ENCODE data around the gene NTF3. TPM values are rescaled to one million over a fixed set of nuclear protein-coding genes. Genes with fewer than 3 reads are reported as not detected.

The NTF3 gene
- polyA plus RNA-seq, 1 of the 3 experiments (the other 2 are of a cell fraction): not detected

DNA sequence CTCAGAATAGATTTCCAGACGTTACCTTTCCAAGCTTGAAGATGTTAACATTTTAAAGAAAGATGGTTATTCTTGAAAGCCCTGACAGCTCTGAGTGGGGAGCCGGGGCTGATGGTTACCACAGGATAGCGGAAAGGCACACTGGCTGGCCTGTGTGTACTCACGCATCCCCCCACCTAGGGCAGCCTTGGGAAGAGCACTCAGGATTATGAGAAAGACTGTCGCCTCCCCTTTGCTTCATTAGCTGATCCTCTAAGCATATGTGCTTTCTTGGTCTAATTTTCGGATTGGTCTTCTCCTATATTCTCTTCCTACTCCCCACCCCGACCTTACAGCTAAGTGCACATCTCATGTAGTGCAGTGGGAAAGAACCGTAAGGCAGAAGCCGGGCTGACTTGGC, 20.7 kb downstream of the NTF3 start:
- H3K9me2 ChIP-seq: no peaks in the 10 kb centered on the region
- no peaks in the 10 kb centered on the region for H3K9me3 ChIP-seq
- no peak overlapping the region for H3K9ac ChIP-seq
- H3F3A ChIP-seq (replicated peaks; ENCODE audit: insufficient read depth): no peaks in the 10 kb centered on the region
- H3K36me3 ChIP-seq (replicated peaks in 1 of 2; ENCODE audit: control insufficient read depth in 1 of 2, insufficient read depth in 2 of 2, low read length in 1 of 2): no peaks in the 10 kb centered on the region
- H4K20me1 ChIP-seq (ENCODE audit: insufficient read depth): no peaks in the 10 kb centered on the region
- DNase-seq: no peak
- H3K27me3 ChIP-seq (ENCODE audit: insufficient read depth): peaks cover 69% of the 10 kb centered on the region
- no peak overlapping the region for H3K27ac ChIP-seq (ENCODE audit: low read depth in 2 of 2, low read length in 1 of 2)
- ChIA-PET POLR2A (no interaction called here), CTCF (interaction anchor here (1.8 to 2.6 kb wide), 2 partner anchors 9 to 10 kb away, joined by 6 to 8 read pairs; no protein-coding TSS in a partner anchor)
- no peak overlapping the region for H2AFZ ChIP-seq (ENCODE audit: low read depth)
- TF ChIP-seq SMC3 (IDR thresholded peaks at IDR 0.05; ENCODE audit: low read depth, low read length) (no peak), RCOR1 (IDR thresholded peaks at IDR 0.05; ENCODE audit: low read length) (no peak), FOSL2 (IDR thresholded peaks at IDR 0.05; ENCODE audit: borderline replicate concordance, low read depth) (no peak), MXI1 (IDR thresholded peaks at IDR 0.05; ENCODE audit: low read depth, low read length) (no peak), TAF1 (IDR thresholded peaks at IDR 0.05; ENCODE audit: borderline replicate concordance, low read depth, low read length) (no peak), SIN3A (IDR thresholded peaks at IDR 0.05; ENCODE audit: borderline replicate concordance, low read depth, low read length) (no peak), ELF1 (IDR thresholded peaks at IDR 0.05) (no peak)
- TF ChIP-seq, protein P1, sequence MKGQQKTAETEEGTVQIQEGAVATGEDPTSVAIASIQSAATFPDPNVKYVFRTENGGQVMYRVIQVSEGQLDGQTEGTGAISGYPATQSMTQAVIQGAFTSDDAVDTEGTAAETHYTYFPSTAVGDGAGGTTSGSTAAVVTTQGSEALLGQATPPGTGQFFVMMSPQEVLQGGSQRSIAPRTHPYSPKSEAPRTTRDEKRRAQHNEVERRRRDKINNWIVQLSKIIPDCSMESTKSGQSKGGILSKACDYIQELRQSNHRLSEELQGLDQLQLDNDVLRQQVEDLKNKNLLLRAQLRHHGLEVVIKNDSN (IDR thresholded peaks at IDR 0.05; ENCODE audit: borderline replicate concordance, low read depth): no peak
- H3K4me2 ChIP-seq: no peak overlapping the region
- 14% methylated on average over 9 of the region's 9 CpGs for WGBS (ENCODE audit: low lambda C conversion rate)
- no peak overlapping the region for H3K4me3 ChIP-seq (ENCODE audit: low read depth in 2 of 2, low read length in 1 of 2)
- H3K4me1 ChIP-seq (ENCODE audit: control insufficient read depth in 1 of 2, insufficient read depth in 2 of 2, low read depth in 1 of 2, low read length in 1 of 2): peaks cover 0 to 10% of the 10 kb centered on the region in 2 experiments; a peak in 2 of 4 replicates
- H3K79me2 ChIP-seq (ENCODE audit: insufficient read depth): no peaks in the 10 kb centered on the region

DNA sequence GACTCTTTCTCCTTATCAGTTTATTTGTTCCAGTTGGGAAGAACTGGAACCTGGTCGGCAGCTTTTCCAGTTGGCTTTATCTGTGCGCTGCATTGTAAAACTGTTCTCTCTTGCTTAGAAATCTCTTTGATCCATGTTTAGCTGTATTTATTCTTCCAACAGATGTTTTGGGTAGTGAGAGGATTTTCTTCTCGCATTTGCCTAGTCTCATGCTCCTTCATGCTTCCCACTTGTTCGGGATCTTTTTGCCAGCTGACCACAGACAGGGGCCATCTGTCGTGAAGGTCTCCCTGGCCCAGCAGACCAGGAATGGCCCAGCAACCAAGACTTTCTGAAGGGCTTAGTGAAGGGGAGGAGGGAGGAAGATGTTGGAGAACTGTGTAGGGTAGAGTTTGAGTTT, 21.6 kb downstream of the NTF3 start:
- TF ChIP-seq FOXM1 (IDR thresholded peaks at IDR 0.05; ENCODE audit: low read depth) (no peak), MXI1 (IDR thresholded peaks at IDR 0.05; ENCODE audit: low read depth, low read length) (no peak), JUND (IDR thresholded peaks at IDR 0.05) (no peak), RXRA (IDR thresholded peaks at IDR 0.05; ENCODE audit: borderline replicate concordance, low read depth) (no peak), NRF1 (IDR thresholded peaks at IDR 0.05; ENCODE audit: low read depth, low read length) (no peak), GATA2 (CRISPR knock-in tag; IDR thresholded peaks at IDR 0.05) (no peak), RCOR1 (IDR thresholded peaks at IDR 0.05; ENCODE audit: low read length) (no peak), RAD21 (IDR thresholded peaks at IDR 0.05; ENCODE audit: low read length) (no peak), NFIC (IDR thresholded peaks at IDR 0.05; ENCODE audit: borderline replicate concordance) (no peak), YY1 (IDR thresholded peaks at IDR 0.05; ENCODE audit: low read depth) (no peak), EP300 (IDR thresholded peaks at IDR 0.05; ENCODE audit: borderline replicate concordance in 1 of 2, low read depth in 1 of 2, low read length in 1 of 2) (no peak), EZH2phosphoT487 (IDR thresholded peaks at IDR 0.05; ENCODE audit: borderline replicate concordance, low read depth) (no peak)
- TF ChIP-seq, protein P2, sequence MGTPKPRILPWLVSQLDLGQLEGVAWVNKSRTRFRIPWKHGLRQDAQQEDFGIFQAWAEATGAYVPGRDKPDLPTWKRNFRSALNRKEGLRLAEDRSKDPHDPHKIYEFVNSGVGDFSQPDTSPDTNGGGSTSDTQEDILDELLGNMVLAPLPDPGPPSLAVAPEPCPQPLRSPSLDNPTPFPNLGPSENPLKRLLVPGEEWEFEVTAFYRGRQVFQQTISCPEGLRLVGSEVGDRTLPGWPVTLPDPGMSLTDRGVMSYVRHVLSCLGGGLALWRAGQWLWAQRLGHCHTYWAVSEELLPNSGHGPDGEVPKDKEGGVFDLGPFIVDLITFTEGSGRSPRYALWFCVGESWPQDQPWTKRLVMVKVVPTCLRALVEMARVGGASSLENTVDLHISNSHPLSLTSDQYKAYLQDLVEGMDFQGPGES (IDR thresholded peaks at IDR 0.05; ENCODE audit: low read depth, low read length): no peak
- TF ChIP-seq, protein P3, sequence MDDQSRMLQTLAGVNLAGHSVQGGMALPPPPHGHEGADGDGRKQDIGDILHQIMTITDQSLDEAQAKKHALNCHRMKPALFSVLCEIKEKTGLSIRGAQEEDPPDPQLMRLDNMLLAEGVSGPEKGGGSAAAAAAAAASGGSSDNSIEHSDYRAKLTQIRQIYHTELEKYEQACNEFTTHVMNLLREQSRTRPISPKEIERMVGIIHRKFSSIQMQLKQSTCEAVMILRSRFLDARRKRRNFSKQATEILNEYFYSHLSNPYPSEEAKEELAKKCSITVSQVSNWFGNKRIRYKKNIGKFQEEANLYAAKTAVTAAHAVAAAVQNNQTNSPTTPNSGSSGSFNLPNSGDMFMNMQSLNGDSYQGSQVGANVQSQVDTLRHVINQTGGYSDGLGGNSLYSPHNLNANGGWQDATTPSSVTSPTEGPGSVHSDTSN (IDR thresholded peaks at IDR 0.05): no peak
- Histone ChIP-seq H3K4me1 (ENCODE audit: control insufficient read depth in 1 of 2, insufficient read depth in 2 of 2, low read depth in 1 of 2, low read length in 1 of 2) (peaks cover 0 to 10% of the 10 kb centered on the region in 2 experiments; a peak in 2 of 4 replicates), H3K4me2 (no peak overlapping the region), H3K79me2 (ENCODE audit: insufficient read depth) (no peaks in the 10 kb centered on the region), H4K20me1 (ENCODE audit: insufficient read depth) (no peaks in the 10 kb centered on the region), H3K4me3 (ENCODE audit: low read depth in 2 of 2, low read length in 1 of 2) (no peak overlapping the region), H3K9ac (no peak overlapping the region), H3K27ac (ENCODE audit: low read depth in 2 of 2, low read length in 1 of 2) (no peak overlapping the region), H3K9me3 (no peaks in the 10 kb centered on the region), H3F3A (replicated peaks; ENCODE audit: insufficient read depth) (no peaks in the 10 kb centered on the region), H3K36me3 (replicated peaks in 1 of 2; ENCODE audit: control insufficient read depth in 1 of 2, insufficient read depth in 2 of 2, low read length in 1 of 2) (no peaks in the 10 kb centered on the region), H3K9me2 (no peaks in the 10 kb centered on the region), H2AFZ (ENCODE audit: low read depth) (no peak overlapping the region), H3K27me3 (ENCODE audit: insufficient read depth) (peaks cover 60% of the 10 kb centered on the region)
- WGBS (ENCODE audit: low lambda C conversion rate): 3% methylated on average over 5 of the region's 5 CpGs
- no peak for DNase-seq
- POLR2A ChIA-PET: no interaction called here
- CTCF ChIA-PET: interaction anchor here (1.8 to 2.6 kb wide), 2 partner anchors 10 to 11 kb away, joined by 6 to 8 read pairs; no protein-coding TSS in a partner anchor
